Caco-2 (cell line): Measurements from ENCODE around the gene SSTR1. TPM values are rescaled to one million over a fixed set of nuclear protein-coding genes. Genes with fewer than 3 reads are reported as not detected.

Experiments used
- BruUV-seq: library from RNA; stranded (reverse); fragments of 400-500 nt; replicated peaks from 2 replicates; lab custom pipeline; 2021; lab: Mats Ljungman, UMichigan
- CTCF ChIA-PET: fragments of 300-600 bp; sonication (Branson Sonifier 250); formaldehyde crosslinking; loops from one replicate; lab custom pipeline; 2022; ENCODE audit warnings: antibody characterized with exemption; lab: Charles Lee
- POLR2A ChIA-PET: fragments of 300-600 bp; sonication (Branson Sonifier 250); formaldehyde crosslinking; loops from one replicate; lab custom pipeline; 2022; ENCODE audit warnings: antibody characterized with exemption; lab: Charles Lee
- DNase-seq, 2 experiments: peaks; one replicate each; pipeline versions ENCODE4 v3.0.0 to v3.0.0-alpha.2; 2020 to 2022
- H3K27me3 ChIP-seq: replicated peaks from 2 replicates; pipeline ENCODE4 v1.6.0; 2011; ENCODE audit warnings: low read length; ENCODE audit not compliant: control insufficient read depth, insufficient read depth
- H3K36me3 ChIP-seq: 2 replicates; pipeline ENCODE4 v1.5.1; 2011; ENCODE audit warnings: low read length; ENCODE audit not compliant: control insufficient read depth, insufficient read depth
- H3K4me1 ChIP-seq: fragments of 250-450 bp; sonication (Bioruptor Pico); 2 replicates; pipeline ENCODE4 v1.5.1; 2020; ENCODE audit warnings: mild to moderate bottlenecking
- H3K4me3 ChIP-seq: 2 replicates; pipeline ENCODE4 v1.5.1; 2011; ENCODE audit warnings: low read depth, mild to moderate bottlenecking, control low read depth, low read length
- H3K9me3 ChIP-seq: fragments of 250-450 bp; sonication (Bioruptor Pico); 2 replicates; pipeline ENCODE4 v1.5.1; 2020; ENCODE audit warnings: mild to moderate bottlenecking, moderate library complexity
- H3K27ac Mint-ChIP-seq: one replicate; pipeline ENCODE4 v1.8.0; 2022; ENCODE audit warnings: mixed read lengths; ENCODE audit not compliant: unreplicated experiment
- H3K27me3 Mint-ChIP-seq: one replicate; pipeline ENCODE4 v1.8.0; 2022; ENCODE audit warnings: mixed read lengths; ENCODE audit not compliant: insufficient read depth, unreplicated experiment
- H3K36me3 Mint-ChIP-seq: one replicate; pipeline ENCODE4 v1.8.0; 2022; ENCODE audit warnings: mild to moderate bottlenecking, mixed read lengths; ENCODE audit not compliant: insufficient read depth, unreplicated experiment
- H3K4me1 Mint-ChIP-seq: one replicate; pipeline ENCODE4 v1.8.0; 2022; ENCODE audit warnings: low read depth, mixed read lengths; ENCODE audit not compliant: unreplicated experiment
- H3K4me3 Mint-ChIP-seq: one replicate; pipeline ENCODE4 v1.8.0; 2022; ENCODE audit warnings: mild to moderate bottlenecking, moderate library complexity, mixed read lengths; ENCODE audit not compliant: unreplicated experiment
- H3K9me3 Mint-ChIP-seq: one replicate; pipeline ENCODE4 v1.8.0; 2022; ENCODE audit warnings: mixed read lengths; ENCODE audit not compliant: unreplicated experiment
- intact Hi-C: fragments of 100-400 bp; cut with micrococcal nuclease; formaldehyde crosslinking; loops from one replicate; pipeline ENCODE4 v1.10.0; 2022; ENCODE audit not compliant: unreplicated experiment
- total RNA-seq: library from RNA; stranded (reverse); gene quantifications from 2 replicates; pipeline ENCODE4 v1.2.3, GENCODE V29; 2022
- TF ChIP-seq, protein P1 (sequence below), 2 experiments: fragments of 200-600 bp in 1 of 2; IDR thresholded peaks; 1 replicate in 1 of 2; 2 replicates in 1 of 2; pipeline versions ENCODE4 v1.5.1 to v1.8.0; 2011 to 2022; ENCODE audit warnings: antibody characterized with exemption in 1 of 2, control low read depth in 1 of 2, inconsistent platforms in 1 of 2, low read depth in 1 of 2, low read length in 1 of 2, mild to moderate bottlenecking in 1 of 2, moderate library complexity in 1 of 2; ENCODE audit not compliant: insufficient read depth in 1 of 2, severe bottlenecking in 1 of 2, unreplicated experiment in 1 of 2

Gene SSTR1
- total RNA-seq, 1 experiment from 2014 or later: 9.6 TPM

DNA sequence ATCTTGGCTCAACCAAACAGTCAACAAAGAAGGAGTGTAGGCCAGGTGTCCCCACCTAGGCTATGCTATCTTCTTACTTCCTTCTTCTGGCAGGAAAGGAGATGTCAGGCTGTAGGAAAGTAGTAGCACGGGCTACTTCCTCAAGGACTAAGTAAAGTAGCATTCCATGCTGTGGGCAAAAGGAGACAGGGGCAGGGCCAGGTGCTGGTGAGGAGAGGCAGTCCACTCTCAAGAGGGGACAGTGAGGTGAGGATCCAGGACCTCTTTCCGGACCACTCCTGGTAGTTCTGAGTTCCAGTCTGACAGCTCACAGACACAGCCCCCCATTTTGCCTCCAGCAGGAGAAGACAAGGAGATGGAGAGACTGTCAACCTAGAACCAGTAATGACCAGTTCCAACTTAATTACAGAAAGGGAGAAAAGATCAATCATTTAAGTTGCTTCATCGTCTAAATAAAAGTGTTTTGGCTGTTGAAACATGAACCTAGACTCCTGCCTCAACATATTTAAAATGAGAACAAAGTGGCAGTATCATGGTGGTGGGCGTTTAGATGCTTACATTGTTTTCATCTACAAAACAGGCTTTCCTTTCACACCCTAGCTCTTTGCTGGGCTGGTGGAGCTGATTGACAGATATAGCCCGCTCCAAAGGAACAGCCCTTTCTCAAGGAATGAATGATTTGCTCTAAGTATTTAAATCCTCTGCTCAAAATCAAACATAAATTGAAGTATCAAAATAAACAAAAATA, 5.1 kb upstream of the SSTR1 start:
- no peak overlapping the region for H3K4me3 Mint-ChIP-seq
- TF ChIP-seq, protein P1, sequence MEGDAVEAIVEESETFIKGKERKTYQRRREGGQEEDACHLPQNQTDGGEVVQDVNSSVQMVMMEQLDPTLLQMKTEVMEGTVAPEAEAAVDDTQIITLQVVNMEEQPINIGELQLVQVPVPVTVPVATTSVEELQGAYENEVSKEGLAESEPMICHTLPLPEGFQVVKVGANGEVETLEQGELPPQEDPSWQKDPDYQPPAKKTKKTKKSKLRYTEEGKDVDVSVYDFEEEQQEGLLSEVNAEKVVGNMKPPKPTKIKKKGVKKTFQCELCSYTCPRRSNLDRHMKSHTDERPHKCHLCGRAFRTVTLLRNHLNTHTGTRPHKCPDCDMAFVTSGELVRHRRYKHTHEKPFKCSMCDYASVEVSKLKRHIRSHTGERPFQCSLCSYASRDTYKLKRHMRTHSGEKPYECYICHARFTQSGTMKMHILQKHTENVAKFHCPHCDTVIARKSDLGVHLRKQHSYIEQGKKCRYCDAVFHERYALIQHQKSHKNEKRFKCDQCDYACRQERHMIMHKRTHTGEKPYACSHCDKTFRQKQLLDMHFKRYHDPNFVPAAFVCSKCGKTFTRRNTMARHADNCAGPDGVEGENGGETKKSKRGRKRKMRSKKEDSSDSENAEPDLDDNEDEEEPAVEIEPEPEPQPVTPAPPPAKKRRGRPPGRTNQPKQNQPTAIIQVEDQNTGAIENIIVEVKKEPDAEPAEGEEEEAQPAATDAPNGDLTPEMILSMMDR (IDR thresholded peaks at IDR 0.05; ENCODE audit: insufficient read depth in 1 of 2, low read depth in 1 of 2, low read length in 1 of 2, severe bottlenecking in 1 of 2, unreplicated experiment in 1 of 2): no peak
- no peak overlapping the region for H3K4me3 ChIP-seq
- intact Hi-C loops: no loop called here
- POLR2A ChIA-PET: no interaction called here
- CTCF ChIA-PET: no interaction called here
- no peaks in the 10 kb centered on the region for H3K36me3 ChIP-seq
- no peaks in the 10 kb centered on the region; the same call in 1 of the 2 replicates for H3K27me3 ChIP-seq
- H3K9me3 Mint-ChIP-seq: no peaks in the 10 kb centered on the region
- no peaks in the 10 kb centered on the region for H3K4me1 Mint-ChIP-seq
- peaks cover 9% of the 10 kb centered on the region for H3K27me3 Mint-ChIP-seq
- BruUV-seq: no TSS peak
- no peak overlapping the region for H3K27ac Mint-ChIP-seq
- no peaks in the 10 kb centered on the region for H3K36me3 Mint-ChIP-seq
- no peaks in the 10 kb centered on the region for H3K4me1 ChIP-seq
- H3K9me3 ChIP-seq: no peaks in the 10 kb centered on the region
- no peak for DNase-seq

GRCh38 chr14:38203929-38204718, 3.6 kb upstream of the SSTR1 start:
- H3K27me3 Mint-ChIP-seq: peaks cover 7% of the 10 kb centered on the region

DNA sequence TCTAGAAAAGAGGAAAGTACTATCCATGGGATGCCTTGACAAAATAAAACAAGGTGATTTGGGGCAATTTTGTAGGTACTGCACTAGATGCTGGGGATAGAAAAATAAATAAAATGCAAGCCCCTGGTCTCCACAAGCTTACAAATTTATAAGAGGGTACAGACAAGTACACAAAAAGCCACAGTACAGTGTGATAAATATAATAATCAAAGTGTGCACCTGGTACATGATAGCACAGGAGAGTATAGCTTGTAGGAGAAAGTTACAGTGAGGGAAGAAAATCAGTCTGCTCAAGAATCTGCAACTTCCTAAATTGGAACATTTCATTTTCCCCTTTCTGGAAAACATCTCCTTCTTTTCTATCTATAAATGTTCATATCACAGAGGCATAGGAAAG, 3.0 kb upstream of the SSTR1 start:
- no peak overlapping the region for H3K27ac Mint-ChIP-seq
- H3K4me3 Mint-ChIP-seq: no peak overlapping the region
- intact Hi-C loops: loop anchor here (5.0 kb wide), 2 partner anchors 237 to 957 kb away; no protein-coding TSS in a partner anchor
- DNase-seq: no peak
- CTCF ChIA-PET: no interaction called here
- no TSS peak for BruUV-seq
- Histone ChIP-seq H3K36me3 (no peaks in the 10 kb centered on the region), H3K4me1 (no peaks in the 10 kb centered on the region), H3K9me3 (no peaks in the 10 kb centered on the region), H3K4me3 (no peak overlapping the region), H3K27me3 (no peaks in the 10 kb centered on the region; the same call in 1 of the 2 replicates)
- TF ChIP-seq, protein P1 (IDR thresholded peaks at IDR 0.05; ENCODE audit: insufficient read depth in 1 of 2, low read depth in 1 of 2, low read length in 1 of 2, severe bottlenecking in 1 of 2, unreplicated experiment in 1 of 2): no peak
- POLR2A ChIA-PET: no interaction called here
- no peaks in the 10 kb centered on the region for H3K9me3 Mint-ChIP-seq
- peaks cover 16% of the 10 kb centered on the region for H3K36me3 Mint-ChIP-seq
- H3K4me1 Mint-ChIP-seq: no peaks in the 10 kb centered on the region
- peaks cover 3% of the 10 kb centered on the region for H3K27me3 Mint-ChIP-seq

More at GRCh38 chr14:38203929-38204718, 3.6 kb upstream of the SSTR1 start:
- no TSS peak for BruUV-seq
- intact Hi-C loops: no loop called here
- H3K27ac Mint-ChIP-seq: no peak overlapping the region
- ChIA-PET CTCF (no interaction called here), POLR2A (no interaction called here)
- H3K36me3 Mint-ChIP-seq: peaks cover 10% of the 10 kb centered on the region
- DNase-seq: no peak
- H3K9me3 Mint-ChIP-seq: no peaks in the 10 kb centered on the region
- Histone ChIP-seq H3K4me1 (no peaks in the 10 kb centered on the region), H3K27me3 (no peaks in the 10 kb centered on the region; the same call in 1 of the 2 replicates), H3K4me3 (no peak overlapping the region), H3K36me3 (no peaks in the 10 kb centered on the region), H3K9me3 (no peaks in the 10 kb centered on the region)
- no peaks in the 10 kb centered on the region for H3K4me1 Mint-ChIP-seq
- no peak overlapping the region for H3K4me3 Mint-ChIP-seq
- TF ChIP-seq, protein P1 (IDR thresholded peaks at IDR 0.05; ENCODE audit: insufficient read depth in 1 of 2, low read depth in 1 of 2, low read length in 1 of 2, severe bottlenecking in 1 of 2, unreplicated experiment in 1 of 2): no peak
